ENCODE results near the gene GRXCR1.

GRXCR1 gene

DNA sequence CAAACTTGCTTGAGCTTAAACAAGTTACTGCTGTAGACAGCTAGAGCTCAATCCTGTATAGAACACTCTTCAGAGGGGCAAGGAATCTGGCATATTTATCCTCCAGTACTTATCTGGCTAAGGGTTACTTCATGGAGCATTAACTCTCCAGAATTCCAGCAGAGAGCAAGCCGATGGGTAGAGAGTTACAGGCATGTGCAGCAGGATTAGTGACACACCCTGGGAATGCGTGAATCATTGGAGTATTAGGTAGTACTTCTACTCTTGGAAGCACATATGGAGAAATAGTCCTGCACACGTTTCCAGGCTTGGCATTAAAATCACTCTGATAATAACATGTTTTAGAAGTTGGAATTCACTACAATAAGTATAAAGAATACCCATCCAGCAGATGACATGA lies 35.4 kb downstream of the GRXCR1 start:
- no peak for DNase-seq (ENCODE audit: low read depth in 3 of 3, low spot score in 1 of 3)

DNA sequence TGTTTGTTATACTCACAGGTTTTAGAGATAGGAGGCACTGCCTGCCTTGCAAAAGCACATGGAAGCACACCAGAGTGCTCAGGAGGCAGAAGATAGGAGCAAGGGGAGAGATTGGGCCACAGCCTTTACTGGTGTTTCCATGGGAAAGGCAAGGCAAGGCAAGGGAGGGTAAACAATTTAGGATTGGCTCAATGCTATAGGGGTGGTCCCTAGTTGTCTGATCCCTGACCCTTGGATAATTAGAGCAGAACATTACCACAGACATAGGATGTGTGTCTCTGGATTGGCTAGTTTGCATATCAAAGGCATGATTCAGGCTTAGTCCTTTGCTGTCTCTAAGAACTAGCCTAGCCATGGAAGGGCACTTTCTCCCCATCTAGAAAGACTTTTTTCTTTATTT lies 36.1 kb downstream of the GRXCR1 start:
- no peak for DNase-seq (ENCODE audit: low read depth in 3 of 3, low spot score in 1 of 3)

- no peak for DNase-seq (ENCODE audit: low read depth in 3 of 3, low spot score in 1 of 3)
These were observed 49.7 kb downstream of the GRXCR1 start for GRCh38 chr4:42942216-42942615.

- DNase-seq (ENCODE audit: low read depth in 3 of 3, low spot score in 1 of 3), result no peak
These were observed 53.4 kb downstream of the GRXCR1 start for GRCh38 chr4:42945874-42946273.

DNA sequence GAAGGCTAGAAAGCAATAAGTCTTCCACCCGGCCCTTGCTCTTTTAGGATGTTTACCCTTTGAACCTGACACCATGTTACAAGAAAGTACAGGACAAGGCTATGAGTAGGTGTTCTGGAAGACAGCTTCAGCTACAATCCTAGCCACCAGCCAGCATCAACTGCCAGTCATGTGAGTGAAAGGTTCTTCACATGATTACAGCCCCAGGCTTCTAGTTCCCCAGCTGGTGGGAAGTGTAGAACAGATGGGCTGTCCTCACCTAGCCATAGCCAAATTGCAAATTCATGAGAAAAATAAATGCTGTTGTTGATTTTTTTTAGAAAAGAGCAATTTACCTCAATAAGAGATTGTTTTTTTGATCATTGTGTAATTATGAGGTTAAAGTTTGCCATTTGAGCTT lies 60.8 kb downstream of the GRXCR1 start:
- DNase-seq (ENCODE audit: low read depth in 3 of 3, low spot score in 1 of 3), result no peak

DNA sequence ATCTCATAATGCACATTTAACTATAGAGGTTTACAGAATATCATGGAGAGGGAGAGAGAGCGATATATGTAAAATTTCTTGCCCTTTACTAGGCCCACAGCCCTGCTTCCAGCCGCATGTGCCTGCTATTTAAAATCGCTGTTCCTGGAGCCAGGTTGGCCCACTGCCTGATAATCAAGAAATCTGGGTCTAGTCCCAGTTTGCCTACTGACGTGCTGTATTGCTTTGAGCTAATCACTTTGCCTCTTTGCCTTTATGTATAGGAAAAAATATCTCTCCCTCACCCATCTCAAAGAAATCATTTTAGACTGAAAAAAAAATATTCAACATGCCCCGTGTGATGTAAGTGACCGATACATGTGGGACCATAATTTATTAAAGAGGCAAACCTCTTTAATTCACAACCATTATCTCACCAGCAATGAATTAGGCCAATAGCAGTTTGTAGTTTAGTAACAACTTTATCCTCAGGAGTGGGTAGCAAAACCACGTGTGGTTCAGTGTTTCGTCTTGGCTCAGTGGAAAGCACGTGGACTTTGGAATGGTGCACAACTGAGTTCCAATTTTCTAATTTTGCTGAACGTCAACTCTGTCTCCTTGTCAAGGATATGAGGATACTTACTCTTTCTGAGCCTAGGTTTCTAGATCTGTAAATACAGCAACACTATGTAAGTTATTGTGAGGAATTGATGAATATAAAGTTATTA lies 62.6 kb downstream of the GRXCR1 start:
- no peak for DNase-seq (ENCODE audit: low read depth in 3 of 3, low spot score in 1 of 3)

- no peak for DNase-seq (ENCODE audit: low read depth in 3 of 3, low spot score in 1 of 3)
These were observed 63.4 kb downstream of the GRXCR1 start for GRCh38 chr4:42955746-42956505.

- DNase-seq (ENCODE audit: low read depth in 3 of 3, low spot score in 1 of 3), result no peak
These were observed 72.8 kb downstream of the GRXCR1 start for GRCh38 chr4:42965326-42965725.

GRCh38 chr4:42985976-42986375 lies 93.5 kb downstream of the GRXCR1 start:
- no peak for DNase-seq (ENCODE audit: low read depth in 3 of 3, low spot score in 1 of 3)

DNA sequence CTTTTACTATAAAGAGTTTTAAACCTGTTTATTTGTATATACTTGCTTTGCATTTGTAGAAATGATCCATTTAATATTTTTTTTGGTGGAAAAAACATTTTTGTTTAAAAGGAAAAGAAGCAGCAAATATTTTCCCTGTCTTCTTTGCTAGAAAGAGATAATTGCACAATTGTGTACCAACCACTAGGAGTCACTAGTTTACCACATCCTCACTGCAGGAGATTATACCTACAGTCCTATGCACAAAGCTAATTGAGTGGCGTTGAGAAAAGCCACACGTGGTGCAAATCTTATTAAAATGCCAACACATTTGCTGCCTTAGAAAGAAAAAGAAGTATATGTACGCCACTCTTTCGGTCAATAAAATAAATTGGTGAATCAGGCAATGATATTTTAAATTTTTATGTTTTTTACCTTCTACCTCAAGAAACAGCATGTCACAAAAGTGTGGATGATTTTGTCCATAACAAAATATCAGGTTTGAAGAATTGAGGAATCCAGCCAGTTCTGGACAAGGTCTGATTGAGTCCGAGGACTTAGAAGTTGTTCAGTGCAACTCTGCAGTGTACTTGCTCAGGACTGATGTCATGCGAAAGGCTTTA lies 102.9 kb downstream of the GRXCR1 start:
- DNase-seq (ENCODE audit: low read depth in 3 of 3, low spot score in 1 of 3), result no peak

GRCh38 chr4:43008793-43009192 lies 116.3 kb downstream of the GRXCR1 start:
- DNase-seq (ENCODE audit: low read depth in 3 of 3, low spot score in 1 of 3), result no peak

- DNase-seq (ENCODE audit: low read depth in 3 of 3, low spot score in 1 of 3), result no peak
These were observed 121.7 kb downstream of the GRXCR1 start for GRCh38 chr4:43014256-43014655.

DNA sequence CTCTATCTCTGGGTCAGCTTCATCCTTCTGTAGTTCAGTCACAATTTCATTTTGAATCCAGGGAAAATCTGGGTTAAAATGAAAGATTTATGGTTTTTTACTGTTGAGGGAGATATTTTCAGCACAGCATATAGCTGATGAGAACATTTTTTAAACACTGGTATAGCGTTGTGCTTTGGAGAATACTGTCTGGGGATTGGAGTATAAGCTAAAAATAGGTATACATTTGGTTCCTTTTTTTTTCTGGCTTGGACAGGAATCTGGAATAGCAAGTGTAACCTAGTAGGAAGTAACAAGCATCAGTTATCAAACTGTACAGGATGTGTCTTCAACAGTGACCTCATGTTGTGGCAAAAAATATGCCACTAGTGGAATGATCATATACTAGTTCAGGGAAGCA lies 149.1 kb downstream of the GRXCR1 start:
- DNase-seq (ENCODE audit: low read depth in 3 of 3, low spot score in 1 of 3), result no peak

DNA sequence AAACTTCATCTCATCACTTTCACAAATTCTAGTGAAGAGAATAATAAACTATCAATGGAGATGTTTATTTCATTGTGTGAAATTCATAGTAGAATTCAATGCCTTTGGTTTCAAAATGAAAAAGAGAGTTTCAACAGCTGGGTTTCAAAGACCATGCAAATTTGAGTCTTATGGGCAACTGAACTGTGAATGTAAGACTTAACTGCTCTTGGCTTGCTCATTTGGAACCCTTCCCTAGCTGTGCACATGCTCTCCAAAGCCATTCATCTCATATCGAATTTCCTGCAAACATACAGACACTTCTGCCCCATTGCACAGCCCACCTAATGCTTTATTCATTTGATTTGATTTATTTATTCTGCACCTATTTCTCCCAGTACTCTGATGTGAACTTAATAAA lies 154.5 kb downstream of the GRXCR1 start:
- no peak for DNase-seq (ENCODE audit: low read depth in 3 of 3, low spot score in 1 of 3)

- no peak for DNase-seq (ENCODE audit: low read depth in 3 of 3, low spot score in 1 of 3)
These were observed 156.1 kb downstream of the GRXCR1 start for GRCh38 chr4:43048570-43048969.

DNA sequence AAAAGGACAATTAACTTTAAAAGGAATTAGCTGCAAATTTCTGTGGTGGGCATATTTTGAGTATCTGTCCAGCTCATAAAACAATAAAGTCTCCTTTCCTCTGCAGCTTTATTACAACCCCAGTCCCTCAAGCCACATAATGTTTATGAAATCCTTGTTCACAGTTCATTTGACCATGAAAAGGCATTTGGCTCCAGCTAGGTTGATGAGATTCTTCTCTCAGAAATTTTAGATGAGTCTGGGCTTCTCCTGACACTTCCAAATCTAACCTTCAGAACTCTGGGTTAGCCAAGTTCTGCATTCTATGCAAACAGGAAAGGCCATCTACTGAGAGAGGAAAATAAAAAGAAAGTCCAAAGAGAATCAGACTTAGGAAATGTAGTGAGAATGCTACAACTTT lies 156.8 kb downstream of the GRXCR1 start:
- DNase-seq (ENCODE audit: low read depth in 3 of 3, low spot score in 1 of 3), result no peak

DNA sequence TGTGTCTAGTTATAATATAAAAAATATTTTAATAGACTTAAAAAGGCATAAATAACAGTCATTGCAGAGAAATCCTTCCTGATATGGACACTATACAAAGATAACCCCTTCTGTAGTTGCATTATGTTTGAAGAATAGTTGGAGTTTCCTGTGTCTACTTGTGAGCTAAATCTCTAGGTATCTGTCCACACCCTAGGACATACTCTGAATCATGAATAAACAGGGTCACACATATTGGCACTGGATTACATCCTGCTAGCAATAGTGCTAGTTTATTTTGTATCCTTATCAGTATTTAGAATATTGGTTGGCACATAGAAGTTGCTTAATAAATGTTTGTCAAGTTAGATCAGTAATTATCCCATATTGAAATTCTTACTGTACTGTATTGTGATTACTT lies 173.9 kb downstream of the GRXCR1 start:
- DNase-seq (ENCODE audit: low read depth in 3 of 3, low spot score in 1 of 3), result no peak

DNA sequence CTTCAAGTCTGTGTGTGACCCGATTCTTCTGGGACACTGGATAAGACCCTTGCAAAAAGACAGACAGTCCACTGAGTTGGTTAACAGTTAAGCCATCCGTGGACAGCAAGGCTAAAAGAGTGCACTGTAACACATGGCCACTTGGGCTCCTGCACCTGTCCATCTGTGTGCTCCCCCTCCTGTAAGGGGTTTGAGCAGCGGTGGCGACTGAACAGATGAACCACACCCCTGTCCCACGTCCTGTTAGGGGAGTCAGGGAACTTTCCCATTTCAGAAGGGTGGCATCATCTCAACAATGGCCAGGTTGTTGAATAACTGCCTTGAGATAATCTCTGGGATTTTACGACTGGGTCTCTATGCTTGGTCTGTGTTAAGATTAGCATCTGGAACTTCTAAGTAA lies 178.6 kb downstream of the GRXCR1 start:
- no peak for DNase-seq (ENCODE audit: low read depth in 3 of 3, low spot score in 1 of 3)
